ENCODE data around the gene IKZF2.

The IKZF2 gene

GRCh38 chr2:212958757-212959295 is 192.6 kb downstream of the IKZF2 start:
- no peak for DNase-seq
- peaks cover 0 to 25% (median 23%) of the 10 kb centered on the region in 4 donors for H3K4me1 ChIP-seq
- no peak for TF ChIP-seq CTCF (IDR thresholded peaks at IDR 0.05)
- H3K27me3 ChIP-seq: no peaks in the 10 kb centered on the region
- H3K27ac ChIP-seq: no peak overlapping the region
- no peaks in the 10 kb centered on the region for H3K36me3 ChIP-seq
- no peaks in the 10 kb centered on the region for H3K9me3 ChIP-seq
- no peak overlapping the region for H3K4me3 ChIP-seq
- intact Hi-C loops (cut with DNase I; ENCODE audit: low total_unique reads): no loop called here

DNA sequence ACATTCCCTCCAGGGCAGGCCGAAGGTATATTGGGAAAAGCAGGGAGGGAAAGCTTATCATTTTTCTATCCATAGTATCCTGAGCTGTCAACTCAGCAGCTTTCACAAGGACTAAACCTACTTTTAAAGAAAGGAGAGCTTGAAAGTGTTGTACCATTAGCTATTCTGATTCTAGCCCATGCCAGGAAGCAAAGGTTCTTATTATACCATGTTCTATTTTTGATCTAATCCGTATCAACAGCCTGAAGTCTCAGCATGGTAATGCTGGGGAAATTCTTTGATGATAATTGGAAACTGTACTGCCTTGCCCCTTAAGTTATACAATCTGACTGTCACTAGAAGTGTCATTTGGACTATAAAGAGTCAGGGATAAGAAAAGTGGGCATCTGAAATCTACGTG is 193.3 kb downstream of the IKZF2 start:
- no peaks in the 10 kb centered on the region for H3K36me3 ChIP-seq
- DNase-seq: no peak
- H3K27me3 ChIP-seq: no peaks in the 10 kb centered on the region
- H3K27ac ChIP-seq: peak overlapping the region in 1 of 2 donors; percentile 57
- TF ChIP-seq CTCF (IDR thresholded peaks at IDR 0.05): no peak
- H3K4me3 ChIP-seq: no peak overlapping the region
- no peaks in the 10 kb centered on the region for H3K9me3 ChIP-seq
- peaks cover 0 to 25% (median 23%) of the 10 kb centered on the region in 4 donors for H3K4me1 ChIP-seq
- intact Hi-C loops (cut with DNase I; ENCODE audit: low total_unique reads): no loop called here

DNA sequence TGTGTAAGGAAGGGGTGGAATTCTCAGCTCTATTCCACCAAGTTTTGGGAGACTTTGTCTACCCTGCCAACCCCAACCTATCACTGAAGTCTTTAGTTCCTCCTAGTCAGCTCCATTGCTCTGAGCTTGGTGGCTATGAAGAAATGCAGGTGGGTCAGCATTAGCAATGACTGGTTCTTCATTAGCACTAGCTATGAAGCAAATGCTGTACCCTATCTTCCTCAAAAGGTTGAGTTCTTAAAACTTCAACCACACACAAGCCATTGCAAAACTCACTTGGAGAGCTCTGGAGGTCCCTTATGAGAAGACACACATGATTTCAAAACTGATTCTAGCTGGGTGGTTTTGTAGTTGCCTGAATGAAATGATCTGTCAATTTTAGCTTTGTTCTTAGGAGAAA is 193.8 kb downstream of the IKZF2 start:
- peak in 1 of 2 donors; percentile 21 for DNase-seq
- intact Hi-C loops (cut with DNase I; ENCODE audit: low total_unique reads): no loop called here
- Histone ChIP-seq H3K27me3 (no peaks in the 10 kb centered on the region), H3K36me3 (no peaks in the 10 kb centered on the region), H3K4me1 (peaks cover 0 to 25% (median 23%) of the 10 kb centered on the region in 4 donors), H3K4me3 (no peak overlapping the region), H3K27ac (peak overlapping the region; percentile 1 to 57), H3K9me3 (no peaks in the 10 kb centered on the region)
- no peak for TF ChIP-seq CTCF (IDR thresholded peaks at IDR 0.05)

DNA sequence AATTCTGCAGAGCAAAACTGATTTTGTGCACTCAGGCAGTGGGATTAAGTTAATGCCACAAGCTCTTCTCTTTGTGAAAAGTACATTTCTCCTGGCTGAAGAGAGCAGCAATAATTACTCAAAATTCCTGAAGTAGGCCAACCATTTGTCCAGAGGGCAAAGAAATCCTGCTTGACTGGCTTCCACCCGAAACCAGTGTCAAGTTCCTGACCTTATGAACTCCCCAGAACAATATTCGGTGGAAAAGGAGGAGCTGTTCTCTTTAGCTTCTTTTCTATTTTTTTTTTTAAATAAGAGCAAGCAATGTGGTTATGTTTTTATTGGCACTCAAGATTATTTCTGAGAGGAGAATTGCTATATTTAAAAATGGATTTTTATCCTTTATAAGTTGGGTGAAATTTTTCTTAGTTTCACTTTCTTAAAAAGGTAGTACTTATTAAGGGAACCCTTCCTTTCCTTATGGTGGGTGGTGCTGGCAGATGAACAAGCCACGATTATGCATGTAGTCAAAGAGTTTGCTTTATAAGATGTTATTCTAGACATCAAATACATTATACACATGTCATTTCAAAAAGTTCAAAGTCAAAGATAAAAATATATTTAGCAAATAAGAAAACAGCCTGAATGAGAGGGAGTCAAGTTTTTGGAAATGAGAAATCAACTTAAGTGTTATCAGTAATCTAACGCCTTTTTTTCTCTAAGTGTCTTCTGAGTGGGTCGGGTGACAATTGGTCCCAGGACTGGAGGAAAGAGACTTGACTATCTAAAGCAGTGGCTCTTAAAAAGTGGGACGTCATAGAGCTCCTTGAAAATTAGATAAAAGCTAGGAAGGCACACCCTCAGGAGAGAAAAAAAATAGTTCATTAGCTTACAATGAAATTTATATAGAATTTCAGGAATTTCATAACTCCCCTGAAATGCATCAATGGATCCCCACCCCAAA is 194.5 kb downstream of the IKZF2 start:
- H3K27ac ChIP-seq: peak overlapping the region; percentile 48 to 57
- H3K4me3 ChIP-seq: peak overlapping the region; percentile 17 to 31
- no peak for DNase-seq
- H3K9me3 ChIP-seq: no peaks in the 10 kb centered on the region
- no peak for TF ChIP-seq CTCF (IDR thresholded peaks at IDR 0.05)
- H3K27me3 ChIP-seq: no peaks in the 10 kb centered on the region
- H3K4me1 ChIP-seq: peaks cover 0 to 25% (median 23%) of the 10 kb centered on the region in 4 donors
- intact Hi-C loops (cut with DNase I; ENCODE audit: low total_unique reads): no loop called here
- no peaks in the 10 kb centered on the region for H3K36me3 ChIP-seq

- Histone ChIP-seq H3K36me3 (no peaks in the 10 kb centered on the region), H3K27ac (no peak overlapping the region), H3K4me1 (peaks cover 0 to 26% (median 23%) of the 10 kb centered on the region in 4 donors), H3K27me3 (no peaks in the 10 kb centered on the region), H3K9me3 (no peaks in the 10 kb centered on the region), H3K4me3 (no peak overlapping the region)
- DNase-seq: no peak
- intact Hi-C loops (cut with DNase I; ENCODE audit: low total_unique reads): no loop called here
- TF ChIP-seq CTCF (IDR thresholded peaks at IDR 0.05): no peak
Measured at GRCh38 chr2:212953170-212953920, 198.1 kb downstream of the IKZF2 start.

Measured in tibial artery (tissue), 4 donors.